Activated naive CD8-positive, alpha-beta T cell (primary cell): ENCODE results near the gene PRIM2.
"Not testable (repeated sequence)": the region's sequence is repeated elsewhere in the genome, so short reads cannot be mapped to it uniquely, and the experiment has no call there.

Source experiments
- H3K27ac Mint-ChIP-seq: one replicate; pipeline ENCODE4 v1.8.0; 2021; ENCODE audit warnings: mixed read lengths
- H3K27me3 Mint-ChIP-seq: one replicate; pipeline ENCODE4 v1.8.0; 2021; ENCODE audit warnings: mixed read lengths
- H3K36me3 Mint-ChIP-seq: one replicate; pipeline ENCODE4 v1.8.0; 2021; ENCODE audit warnings: mixed read lengths
- H3K4me1 Mint-ChIP-seq: one replicate; pipeline ENCODE4 v1.8.0; 2021; ENCODE audit warnings: low read depth, mixed read lengths
- H3K4me3 Mint-ChIP-seq: one replicate; pipeline ENCODE4 v1.8.0; 2021; ENCODE audit warnings: mild to moderate bottlenecking, mixed read lengths
- H3K9me3 Mint-ChIP-seq: one replicate; pipeline ENCODE4 v1.8.0; 2021; ENCODE audit warnings: low read depth, mixed read lengths

Gene PRIM2

GRCh38 chr6:57435475-57436160 is 118.2 kb downstream of the PRIM2 start:
- Mint-ChIP-seq H3K4me3 (no peak overlapping the region), H3K27me3 (no peaks in the 10 kb centered on the region), H3K9me3 (no peaks in the 10 kb centered on the region), H3K36me3 (peaks cover 5% of the 10 kb centered on the region), H3K27ac (no peak overlapping the region), H3K4me1 (peaks cover 24% of the 10 kb centered on the region)

- not testable (repeated sequence) for H3K27ac Mint-ChIP-seq, H3K4me1 Mint-ChIP-seq, H3K9me3 Mint-ChIP-seq, H3K27me3 Mint-ChIP-seq, H3K4me3 Mint-ChIP-seq
- peaks cover 14% of the 10 kb centered on the region for H3K36me3 Mint-ChIP-seq
Observed at GRCh38 chr6:57440735-57441134, 123.3 kb downstream of the PRIM2 start.

- H3K9me3 Mint-ChIP-seq, H3K4me1 Mint-ChIP-seq, H3K4me3 Mint-ChIP-seq, H3K27me3 Mint-ChIP-seq, H3K27ac Mint-ChIP-seq: not testable (repeated sequence)
- H3K36me3 Mint-ChIP-seq = peaks cover 11% of the 10 kb centered on the region
Observed at GRCh38 chr6:57442133-57442532, 124.7 kb downstream of the PRIM2 start.

- H3K27ac Mint-ChIP-seq, H3K4me3 Mint-ChIP-seq, H3K27me3 Mint-ChIP-seq, H3K4me1 Mint-ChIP-seq, H3K9me3 Mint-ChIP-seq: not testable (repeated sequence)
- H3K36me3 Mint-ChIP-seq = peaks cover 11% of the 10 kb centered on the region
Observed at GRCh38 chr6:57443181-57443580, 125.8 kb downstream of the PRIM2 start.

GRCh38 chr6:57444787-57445186 is 127.4 kb downstream of the PRIM2 start:
- not testable (repeated sequence) for H3K27ac Mint-ChIP-seq, H3K4me3 Mint-ChIP-seq, H3K9me3 Mint-ChIP-seq, H3K4me1 Mint-ChIP-seq, H3K27me3 Mint-ChIP-seq
- peaks cover 15% of the 10 kb centered on the region for H3K36me3 Mint-ChIP-seq

- H3K27ac Mint-ChIP-seq, H3K4me3 Mint-ChIP-seq, H3K4me1 Mint-ChIP-seq: not testable (repeated sequence)
Observed at GRCh38 chr6:57445379-57445778, 127.9 kb downstream of the PRIM2 start.

GRCh38 chr6:57445790-57446468 is 128.5 kb downstream of the PRIM2 start:
- peaks cover 15% of the 10 kb centered on the region for H3K36me3 Mint-ChIP-seq
- not testable (repeated sequence) for H3K4me1 Mint-ChIP-seq, H3K27me3 Mint-ChIP-seq, H3K4me3 Mint-ChIP-seq, H3K27ac Mint-ChIP-seq, H3K9me3 Mint-ChIP-seq

More at GRCh38 chr6:57445379-57445778, 127.9 kb downstream of the PRIM2 start:
- not testable (repeated sequence) for H3K9me3 Mint-ChIP-seq, H3K27me3 Mint-ChIP-seq
- H3K36me3 Mint-ChIP-seq = peaks cover 15% of the 10 kb centered on the region

GRCh38 chr6:57449496-57450066 is 132.2 kb downstream of the PRIM2 start:
- not testable (repeated sequence) for H3K27me3 Mint-ChIP-seq, H3K4me1 Mint-ChIP-seq, H3K27ac Mint-ChIP-seq, H3K9me3 Mint-ChIP-seq, H3K4me3 Mint-ChIP-seq
- H3K36me3 Mint-ChIP-seq = peaks cover 17% of the 10 kb centered on the region

GRCh38 chr6:57459781-57460180 is 142.4 kb downstream of the PRIM2 start:
- peaks cover 16% of the 10 kb centered on the region for H3K36me3 Mint-ChIP-seq
- not testable (repeated sequence) for H3K27ac Mint-ChIP-seq, H3K4me1 Mint-ChIP-seq, H3K27me3 Mint-ChIP-seq, H3K9me3 Mint-ChIP-seq, H3K4me3 Mint-ChIP-seq

GRCh38 chr6:57461022-57461421 is 143.6 kb downstream of the PRIM2 start:
- H3K27ac Mint-ChIP-seq, H3K4me1 Mint-ChIP-seq, H3K9me3 Mint-ChIP-seq, H3K4me3 Mint-ChIP-seq, H3K27me3 Mint-ChIP-seq: not testable (repeated sequence)
- H3K36me3 Mint-ChIP-seq = peaks cover 13% of the 10 kb centered on the region

- H3K27me3 Mint-ChIP-seq, H3K36me3 Mint-ChIP-seq, H3K27ac Mint-ChIP-seq, H3K4me1 Mint-ChIP-seq, H3K4me3 Mint-ChIP-seq, H3K9me3 Mint-ChIP-seq: not testable (repeated sequence)
Observed at GRCh38 chr6:57463809-57464208, 146.4 kb downstream of the PRIM2 start.

- H3K27ac Mint-ChIP-seq, H3K4me3 Mint-ChIP-seq, H3K4me1 Mint-ChIP-seq, H3K36me3 Mint-ChIP-seq, H3K27me3 Mint-ChIP-seq, H3K9me3 Mint-ChIP-seq: not testable (repeated sequence)
Observed at GRCh38 chr6:57465968-57466367, 148.5 kb downstream of the PRIM2 start.

GRCh38 chr6:57469072-57469471 is 151.6 kb downstream of the PRIM2 start:
- H3K27me3 Mint-ChIP-seq = no peaks in the 10 kb centered on the region
- no peaks in the 10 kb centered on the region for H3K9me3 Mint-ChIP-seq
- H3K4me3 Mint-ChIP-seq = no peak overlapping the region
- H3K27ac Mint-ChIP-seq = no peak overlapping the region
- peaks cover 6% of the 10 kb centered on the region for H3K36me3 Mint-ChIP-seq
- no peaks in the 10 kb centered on the region for H3K4me1 Mint-ChIP-seq

- H3K27ac Mint-ChIP-seq, H3K27me3 Mint-ChIP-seq, H3K4me1 Mint-ChIP-seq, H3K4me3 Mint-ChIP-seq, H3K9me3 Mint-ChIP-seq, H3K36me3 Mint-ChIP-seq: not testable (repeated sequence)
Observed at GRCh38 chr6:57470148-57470547, 152.7 kb downstream of the PRIM2 start.

- H3K27ac Mint-ChIP-seq, H3K27me3 Mint-ChIP-seq, H3K4me1 Mint-ChIP-seq: not testable (repeated sequence)
Observed at GRCh38 chr6:57471314-57471864, 154.0 kb downstream of the PRIM2 start.

More at GRCh38 chr6:57471314-57471864, 154.0 kb downstream of the PRIM2 start:
- H3K36me3 Mint-ChIP-seq, H3K9me3 Mint-ChIP-seq, H3K4me3 Mint-ChIP-seq: not testable (repeated sequence)
